ENCODE data around the gene VTA1. TPM values are rescaled to one million over a fixed set of nuclear protein-coding genes. Genes with fewer than 3 reads are reported as not detected.

VTA1 gene
- total RNA-seq, 1 experiment from 2014 or later: 67.8 TPM

DNA sequence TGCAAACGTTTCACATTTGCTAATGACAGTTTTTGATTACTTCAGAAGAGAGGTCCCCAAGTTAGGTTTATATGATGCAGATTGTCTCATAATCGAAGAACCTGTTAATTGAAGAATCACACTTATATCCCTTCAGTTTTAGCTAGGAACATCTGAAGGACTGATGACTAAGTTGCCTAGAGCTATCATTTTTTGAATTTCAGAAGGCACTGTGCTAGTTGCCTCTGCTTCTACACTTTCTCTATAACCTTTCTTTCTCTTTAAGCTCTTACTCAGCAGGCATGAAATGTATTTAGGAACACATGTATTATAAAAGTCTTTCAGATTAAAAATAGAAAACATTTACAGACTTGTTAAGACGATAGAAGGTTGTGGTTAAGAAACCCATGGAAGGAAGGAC, 28.7 kb upstream of the VTA1 start:
- H3K4me1 ChIP-seq (ENCODE audit: control insufficient read depth in 1 of 2, insufficient read depth in 2 of 2, low read length in 2 of 2): no peaks in the 10 kb centered on the region
- no peak overlapping the region for H3K27ac ChIP-seq (ENCODE audit: low read depth, low read length)
- no peaks in the 10 kb centered on the region for H3K36me3 ChIP-seq (ENCODE audit: control insufficient read depth in 1 of 2, insufficient read depth in 2 of 2, low read length in 2 of 2)
- H3K9me2 ChIP-seq (ENCODE audit: insufficient read depth): no peaks in the 10 kb centered on the region
- H3K4me2 ChIP-seq (ENCODE audit: low read length): no peak overlapping the region
- H3K9ac ChIP-seq (ENCODE audit: low read length): no peak overlapping the region
- ChIA-PET CTCF (no interaction called here), POLR2A (no interaction called here), RAD21 (ENCODE audit: low non-redundant PET in 1 of 2, low total read pairs in 2 of 2, uncharacterized antibody in 2 of 2, unreplicated experiment in 2 of 2) (no interaction called here)
- no peak overlapping the region for H3K4me3 ChIP-seq (replicated peaks in 1 of 2; ENCODE audit: low read depth in 1 of 2, low read length in 2 of 2)
- H3K27me3 ChIP-seq (ENCODE audit: insufficient read depth, low read length): no peaks in the 10 kb centered on the region
- H2AFZ ChIP-seq (ENCODE audit: low read depth, low read length, poor library complexity, severe bottlenecking): no peak overlapping the region
- no peaks in the 10 kb centered on the region for H4K20me1 ChIP-seq (ENCODE audit: insufficient read depth)
- no peak for DNase-seq (ENCODE audit: low read depth, low spot score)
- no TSS peak for BruUV-seq (replicated peaks)
- TF ChIP-seq JUND (IDR thresholded peaks at IDR 0.05) (no peak), EZH2phosphoT487 (IDR thresholded peaks at IDR 0.05; ENCODE audit: borderline replicate concordance) (no peak), ZBTB33 (IDR thresholded peaks at IDR 0.05; ENCODE audit: extremely low read depth, insufficient replicate concordance, low read length) (no peak), FOSL1 (IDR thresholded peaks at IDR 0.05; ENCODE audit: low read depth) (no peak), SP1 (IDR thresholded peaks at IDR 0.05; ENCODE audit: low read depth) (no peak), MAX (IDR thresholded peaks at IDR 0.05) (no peak), EGR1 (IDR thresholded peaks at IDR 0.05; ENCODE audit: low read depth) (no peak), EZH2 (IDR thresholded peaks at IDR 0.05) (no peak)
- intact Hi-C loops (cut with micrococcal nuclease): loop anchor here (10.0 kb wide), 1 partner anchor 504 kb away; no protein-coding TSS in a partner anchor
- H3K79me2 ChIP-seq (ENCODE audit: insufficient read depth, low read length): no peaks in the 10 kb centered on the region
- H3K9me3 ChIP-seq (ENCODE audit: control insufficient read depth in 1 of 2, insufficient read depth in 1 of 2, low read depth in 1 of 2, low read length in 2 of 2): no peaks in the 10 kb centered on the region
- ATAC-seq: no peak

DNA sequence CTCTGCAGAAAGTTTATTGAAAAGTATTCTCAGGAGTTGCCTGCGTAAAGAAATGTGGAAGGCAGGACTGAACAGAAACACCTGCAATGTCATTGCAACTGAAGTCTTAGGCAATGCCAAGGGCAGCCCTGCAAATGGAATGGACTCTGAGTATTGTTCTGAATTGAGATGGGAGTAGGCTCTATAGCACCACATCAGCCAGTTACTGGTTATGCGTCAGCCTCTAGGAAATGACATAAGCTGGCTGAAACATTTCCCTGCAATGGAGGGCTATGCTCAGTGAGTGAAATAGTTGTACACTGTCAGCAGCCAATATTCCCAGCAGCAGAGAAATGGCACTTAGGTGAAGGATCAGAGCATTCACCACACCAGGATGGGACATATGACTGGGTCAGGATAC, 28.1 kb upstream of the VTA1 start:
- no peak overlapping the region for H3K27ac ChIP-seq (ENCODE audit: low read depth, low read length)
- no peak overlapping the region for H3K4me2 ChIP-seq (ENCODE audit: low read length)
- no peak overlapping the region for H3K4me3 ChIP-seq (replicated peaks in 1 of 2; ENCODE audit: low read depth in 1 of 2, low read length in 2 of 2)
- no peak overlapping the region for H3K9ac ChIP-seq (ENCODE audit: low read length)
- ChIA-PET POLR2A (no interaction called here), RAD21 (ENCODE audit: low non-redundant PET in 1 of 2, low total read pairs in 2 of 2, uncharacterized antibody in 2 of 2, unreplicated experiment in 2 of 2) (no interaction called here), CTCF (no interaction called here)
- H3K36me3 ChIP-seq (ENCODE audit: control insufficient read depth in 1 of 2, insufficient read depth in 2 of 2, low read length in 2 of 2): no peaks in the 10 kb centered on the region
- H4K20me1 ChIP-seq (ENCODE audit: insufficient read depth): no peaks in the 10 kb centered on the region
- BruUV-seq (replicated peaks): no TSS peak
- no peak overlapping the region for H2AFZ ChIP-seq (ENCODE audit: low read depth, low read length, poor library complexity, severe bottlenecking)
- ATAC-seq (no peak; the same call in 1 of the 2 replicates), DNase-seq (ENCODE audit: low read depth, low spot score) (no peak)
- no peaks in the 10 kb centered on the region for H3K9me2 ChIP-seq (ENCODE audit: insufficient read depth)
- H3K79me2 ChIP-seq (ENCODE audit: insufficient read depth, low read length): no peaks in the 10 kb centered on the region
- H3K4me1 ChIP-seq (ENCODE audit: control insufficient read depth in 1 of 2, insufficient read depth in 2 of 2, low read length in 2 of 2): no peaks in the 10 kb centered on the region
- H3K27me3 ChIP-seq (ENCODE audit: insufficient read depth, low read length): no peaks in the 10 kb centered on the region
- H3K9me3 ChIP-seq (ENCODE audit: control insufficient read depth in 1 of 2, insufficient read depth in 1 of 2, low read depth in 1 of 2, low read length in 2 of 2): no peaks in the 10 kb centered on the region
- intact Hi-C loops (cut with micrococcal nuclease): loop anchor here (10.0 kb wide), 1 partner anchor 504 kb away; no protein-coding TSS in a partner anchor
- TF ChIP-seq SRF (IDR thresholded peaks at IDR 0.05; ENCODE audit: low read depth) (no peak), ZFX (IDR thresholded peaks at IDR 0.05) (no peak), CTCF (IDR thresholded peaks at IDR 0.05 in 2 of 3, conservative IDR thresholded peaks at IDR 0.05 in 1 of 3; ENCODE audit: borderline replicate concordance in 1 of 3, insufficient read depth in 1 of 3, low read depth in 2 of 3, low read length in 2 of 3) (no peak), MAX (IDR thresholded peaks at IDR 0.05) (no peak), JUND (IDR thresholded peaks at IDR 0.05) (no peak), SP1 (IDR thresholded peaks at IDR 0.05; ENCODE audit: low read depth) (no peak), SIN3A (IDR thresholded peaks at IDR 0.05; ENCODE audit: low read depth) (no peak), CEBPB (IDR thresholded peaks at IDR 0.05; ENCODE audit: low read depth) (no peak), EGR1 (IDR thresholded peaks at IDR 0.05; ENCODE audit: low read depth) (no peak), ZBTB33 (IDR thresholded peaks at IDR 0.05; ENCODE audit: extremely low read depth, insufficient replicate concordance, low read length) (no peak), YY1 (IDR thresholded peaks at IDR 0.05; ENCODE audit: extremely low read depth, insufficient replicate concordance, low read depth, low read length) (no peak), EZH2phosphoT487 (IDR thresholded peaks at IDR 0.05; ENCODE audit: borderline replicate concordance) (no peak)

Measured in HCT116 (cell line).